Kidney (tissue), 14 donors: ENCODE data around the gene ODAD3. TPM values are rescaled to one million over a fixed set of nuclear protein-coding genes. Genes with fewer than 3 reads are reported as not detected.
A peak's percentile ranks its signal among the peaks of the same experiment; 100 is the strongest.

ENCODE experiments used
- DNase-seq, 5 donors: peaks; one replicate each; pipeline ENCODE4 v3.0.0-alpha.2; 2013 to 2020
- FAIRE-seq: peaks from 2 replicates; lab custom pipeline; 2012; peaks lifted over from hg19 to GRCh38; lab: Jason Lieb, UNC
- H3K27ac ChIP-seq, 2 donors: one replicate each; pipeline ENCODE4 v1.7.0; 2013; ENCODE audit warnings: low read depth in 2 of 2, low read length in 2 of 2, inconsistent platforms in 1 of 2
- H3K27me3 ChIP-seq: one replicate; pipeline ENCODE4 v1.7.1; 2013; ENCODE audit warnings: low read length, inconsistent platforms; ENCODE audit not compliant: control insufficient read depth, insufficient read depth
- H3K36me3 ChIP-seq, 3 donors: one replicate each; pipeline versions ENCODE4 v1.7.0 to v1.7.1; 2013; ENCODE audit warnings: low read length in 3 of 3, control low read depth in 1 of 3, inconsistent platforms in 1 of 3; ENCODE audit not compliant: insufficient read depth in 3 of 3, control insufficient read depth in 2 of 3
- H3K4me1 ChIP-seq, 3 donors: one replicate each; pipeline versions ENCODE4 v1.7.0 to v1.7.1; 2013; ENCODE audit warnings: low read length in 3 of 3, inconsistent platforms in 1 of 3, low read depth in 1 of 3; ENCODE audit not compliant: control insufficient read depth in 2 of 3, insufficient read depth in 2 of 3
- H3K4me3 ChIP-seq, 3 donors: one replicate each; pipeline versions ENCODE4 v1.7.0 to v1.8.1; 2013; ENCODE audit warnings: low read length in 3 of 3, control low read depth in 1 of 3, inconsistent platforms in 1 of 3
- H3K9ac ChIP-seq, 3 donors: one replicate each; pipeline versions ENCODE4 v1.7.0 to v1.7.1; 2013; ENCODE audit warnings: low read length in 3 of 3, control low read depth in 1 of 3, inconsistent platforms in 1 of 3
- H3K9me3 ChIP-seq, 3 donors: one replicate each; pipeline versions ENCODE4 v1.7.0 to v1.7.1; 2013; ENCODE audit warnings: low read length in 3 of 3, control low read depth in 1 of 3, inconsistent platforms in 1 of 3; ENCODE audit not compliant: control insufficient read depth in 2 of 3, insufficient read depth in 1 of 3
- intact Hi-C: fragments of 100-400 bp; cut with DNase I; formaldehyde crosslinking; loops from one replicate; pipeline ENCODE4 v1.11.1; 2022
- polyA plus RNA-seq: library from polyadenylated mRNA; stranded (reverse); fragments of 350-450 nt; fragmentation: Illumina TruSeq; extraction: RNeasy Lipid Tissue Mini Kit (QIAGEN cat#74804); gene quantifications from one replicate; pipeline ENCODE4 v1.2.3, GENCODE V29; 2014; ENCODE audit warnings: low read depth, low replicate concordance; ENCODE audit not compliant: insufficient read depth
- total RNA-seq: library from RNA; stranded (reverse); fragmentation: NEBNext Ultra II Directional; extraction: Animal tissue kit (Norgen Biotek cat#: 25700); gene quantifications from one replicate; pipeline ENCODE4 v1.2.1, GENCODE V29; 2021
- TF ChIP-seq, protein P1 (sequence below): IDR thresholded peaks from 3 replicates; pipeline ENCODE4 v1.5.1; 2012; ENCODE audit warnings: mild to moderate bottlenecking, moderate library complexity, borderline replicate concordance; ENCODE audit not compliant: insufficient read depth; ENCODE audit errors: extremely low read depth
- donor health status: control.
- donor health status: control.
- donor health status: control.
- donor health status: control.
- donor health status: control.
- donor health status: DM: yes; HTN: yes; CAD: no.
- donor health status: Normal renal cell carcinoma (clear cell type).

The ODAD3 gene
- total and polyA plus RNA-seq, 2 donors from 2014 or later, result 1.5 to 7.1 TPM

DNA sequence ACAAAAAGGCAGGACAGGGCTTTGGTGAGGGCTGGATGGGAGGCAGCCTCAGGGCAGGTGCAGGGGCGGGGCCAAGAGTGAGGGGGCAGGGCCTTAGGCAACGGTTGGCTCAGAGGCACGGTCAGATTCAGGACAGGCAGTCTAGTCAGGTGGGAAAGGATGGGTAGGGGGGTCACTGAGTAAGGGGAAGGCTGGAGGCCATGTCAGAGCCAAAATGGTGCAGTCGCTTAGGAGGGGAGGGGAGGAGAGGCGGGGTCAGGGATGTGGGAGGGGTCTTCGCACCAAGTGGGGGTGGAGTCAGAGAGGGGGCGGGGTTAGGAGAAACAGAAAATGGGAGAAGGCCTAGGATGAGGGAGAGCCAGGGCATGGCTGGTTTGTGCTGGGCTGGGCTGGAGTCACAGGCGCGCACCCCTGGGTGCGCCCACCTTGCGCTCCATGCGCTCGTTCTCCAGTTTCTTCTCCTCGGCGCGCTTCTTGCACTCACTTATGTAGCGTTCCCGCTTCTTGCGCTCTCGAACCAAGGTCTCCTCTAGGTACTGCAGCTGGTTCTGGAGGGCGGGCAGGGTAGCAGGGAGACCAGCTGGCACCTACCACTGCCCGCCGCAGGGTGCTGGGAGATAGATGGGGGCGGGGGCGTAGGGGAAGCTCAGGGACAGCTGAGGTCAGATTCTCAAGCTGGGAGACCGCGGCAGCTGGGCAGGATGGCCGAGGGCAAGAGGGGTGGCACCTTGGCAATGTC, 9.0 kb downstream of the ODAD3 start:
- intact Hi-C loops, result no loop called here
- TF ChIP-seq, protein P1, sequence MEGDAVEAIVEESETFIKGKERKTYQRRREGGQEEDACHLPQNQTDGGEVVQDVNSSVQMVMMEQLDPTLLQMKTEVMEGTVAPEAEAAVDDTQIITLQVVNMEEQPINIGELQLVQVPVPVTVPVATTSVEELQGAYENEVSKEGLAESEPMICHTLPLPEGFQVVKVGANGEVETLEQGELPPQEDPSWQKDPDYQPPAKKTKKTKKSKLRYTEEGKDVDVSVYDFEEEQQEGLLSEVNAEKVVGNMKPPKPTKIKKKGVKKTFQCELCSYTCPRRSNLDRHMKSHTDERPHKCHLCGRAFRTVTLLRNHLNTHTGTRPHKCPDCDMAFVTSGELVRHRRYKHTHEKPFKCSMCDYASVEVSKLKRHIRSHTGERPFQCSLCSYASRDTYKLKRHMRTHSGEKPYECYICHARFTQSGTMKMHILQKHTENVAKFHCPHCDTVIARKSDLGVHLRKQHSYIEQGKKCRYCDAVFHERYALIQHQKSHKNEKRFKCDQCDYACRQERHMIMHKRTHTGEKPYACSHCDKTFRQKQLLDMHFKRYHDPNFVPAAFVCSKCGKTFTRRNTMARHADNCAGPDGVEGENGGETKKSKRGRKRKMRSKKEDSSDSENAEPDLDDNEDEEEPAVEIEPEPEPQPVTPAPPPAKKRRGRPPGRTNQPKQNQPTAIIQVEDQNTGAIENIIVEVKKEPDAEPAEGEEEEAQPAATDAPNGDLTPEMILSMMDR, result no peak
- FAIRE-seq, result no peak
- Histone ChIP-seq H3K4me1 (peaks cover 0 to 11% (median 2%) of the 10 kb centered on the region in 3 donors), H3K36me3 (no peaks in the 10 kb centered on the region), H3K4me3 (no peak overlapping the region), H3K9me3 (no peaks in the 10 kb centered on the region), H3K27ac (no peak overlapping the region), H3K9ac (no peak overlapping the region), H3K27me3 (peaks cover 8% of the 10 kb centered on the region)
- DNase-seq, result no peak

DNA sequence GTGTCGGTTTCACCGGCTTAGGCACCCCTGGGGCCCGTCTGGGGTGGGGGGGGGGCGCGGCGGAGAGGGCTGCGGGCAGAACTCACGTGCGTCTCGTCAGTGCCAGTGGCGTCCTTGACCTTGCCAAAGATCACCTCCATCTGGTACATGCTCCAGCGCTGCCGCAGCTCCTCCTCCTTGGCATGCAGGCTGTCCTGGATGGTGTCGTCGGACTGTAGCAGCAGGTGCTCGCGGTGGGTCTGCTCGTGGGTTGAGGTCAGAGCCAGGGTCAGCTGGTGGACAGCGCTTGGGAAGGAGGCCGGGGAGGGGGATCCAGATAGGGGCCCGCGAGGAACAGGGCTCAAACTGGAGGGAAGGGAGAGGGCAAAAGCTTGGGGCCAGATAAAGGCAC, 11.1 kb downstream of the ODAD3 start:
- TF ChIP-seq, protein P1, result no peak
- Histone ChIP-seq H3K27me3 (peaks cover 11% of the 10 kb centered on the region), H3K36me3 (no peaks in the 10 kb centered on the region), H3K4me1 (peaks cover 0 to 17% (median 6%) of the 10 kb centered on the region in 3 donors), H3K9me3 (no peaks in the 10 kb centered on the region), H3K4me3 (no peak overlapping the region), H3K27ac (no peak overlapping the region), H3K9ac (no peak overlapping the region)
- intact Hi-C loops, result no loop called here
- FAIRE-seq, result no peak
- peak in 1 of 5 donors; percentile 65 for DNase-seq

GRCh38 chr19:11423164-11423790, 11.6 kb downstream of the ODAD3 start:
- Histone ChIP-seq H3K4me1 (peaks cover 0 to 17% (median 6%) of the 10 kb centered on the region in 3 donors), H3K27me3 (peaks cover 11% of the 10 kb centered on the region), H3K4me3 (no peak overlapping the region), H3K9ac (no peak overlapping the region), H3K9me3 (no peaks in the 10 kb centered on the region), H3K27ac (no peak overlapping the region), H3K36me3 (no peaks in the 10 kb centered on the region)
- intact Hi-C loops, result no loop called here
- FAIRE-seq, result no peak
- peak in 2 of 5 donors; percentile 53 to 75 for DNase-seq
- TF ChIP-seq, protein P1, result no peak
